Activated effector memory CD4-positive, alpha-beta T cell treated with Interleukin-2 at 50 U/mL for 16 hours (primary cell): Measurements from ENCODE around the gene KARS1.

Source experiments
- DNase-seq: peaks from one replicate; pipeline ENCODE4 v3.0.0-alpha.2; 2020

Gene KARS1

GRCh38 chr16:75647492-75648264 lies at the start of gene KARS1, which contains the start of gene TERF2IP:
Gene KARS1, minus strand, starts transcription at chr16:75647665. Its CDS starts 26 bp downstream, at chr16:75647639.
Gene TERF2IP, plus strand, starts transcription at chr16:75647773. Its CDS starts 110 bp downstream, at chr16:75647883.
- peak; percentile 96 for DNase-seq

GRCh38 chr16:75695708-75696107 lies 48.2 kb upstream of the KARS1 start:
- DNase-seq = no peak

- no peak for DNase-seq
Measured at GRCh38 chr16:75687361-75687760, 39.9 kb upstream of the KARS1 start.

- no peak for DNase-seq
Measured at GRCh38 chr16:75682308-75682707, 34.8 kb upstream of the KARS1 start.

- DNase-seq = no peak
Measured at GRCh38 chr16:75679366-75679765, 31.9 kb upstream of the KARS1 start.

GRCh38 chr16:75676909-75677308 lies 29.4 kb upstream of the KARS1 start, which contains the start of gene CPHXL2:
Gene CPHXL2, minus strand, starts transcription at chr16:75677009. Its CDS starts 10 bp downstream, at chr16:75676999.
- DNase-seq = no peak

- DNase-seq = no peak
Measured at GRCh38 chr16:75667503-75667902, 20.0 kb upstream of the KARS1 start.

GRCh38 chr16:75660726-75661302 lies 13.3 kb upstream of the KARS1 start:
- DNase-seq = no peak

GRCh38 chr16:75660321-75660720 lies 12.9 kb upstream of the KARS1 start:
- DNase-seq = no peak

GRCh38 chr16:75658175-75658574 lies 10.7 kb upstream of the KARS1 start:
- DNase-seq = no peak

GRCh38 chr16:75653922-75654321 lies 6.5 kb upstream of the KARS1 start:
- no peak for DNase-seq

- DNase-seq = peak; percentile 81
Measured at GRCh38 chr16:75648265-75649076, 1.0 kb upstream of the KARS1 start.

GRCh38 chr16:75647112-75647491 lies 363 bp downstream of the KARS1 start:
- no peak for DNase-seq

GRCh38 chr16:75644240-75645012 lies 3.0 kb downstream of the KARS1 start:
- no peak for DNase-seq

- no peak for DNase-seq
Measured at GRCh38 chr16:75640598-75640997, 6.9 kb downstream of the KARS1 start.

GRCh38 chr16:75635036-75635435 lies 12.4 kb downstream of the KARS1 start:
- no peak for DNase-seq

- no peak for DNase-seq
Measured at GRCh38 chr16:75632857-75633256, 14.6 kb downstream of the KARS1 start.

GRCh38 chr16:75630052-75630451 lies 17.4 kb downstream of the KARS1 start:
- no peak for DNase-seq

- no peak for DNase-seq
Measured at GRCh38 chr16:75629132-75629531, 18.3 kb downstream of the KARS1 start.

- DNase-seq = no peak
Measured at GRCh38 chr16:75628351-75628750, 19.1 kb downstream of the KARS1 start.

- DNase-seq = no peak
Measured at GRCh38 chr16:75627851-75628250, 19.6 kb downstream of the KARS1 start.

GRCh38 chr16:75626806-75627205 lies 20.7 kb downstream of the KARS1 start:
- no peak for DNase-seq

GRCh38 chr16:75624921-75625334 lies 22.5 kb downstream of the KARS1 start:
- no peak for DNase-seq
